Activated effector memory CD4-positive, alpha-beta T cell treated with anti-CD3 and anti-CD28 coated beads, Interleukin-2, amount 50 U/mL, for 16 hours (primary cell): ENCODE results near the gene MCHR1.
"Not testable (repeated sequence)": the region's sequence is repeated elsewhere in the genome, so short reads cannot be mapped to it uniquely, and the experiment has no call there.

Experiments
- DNase-seq: peaks from one replicate; pipeline ENCODE4 v3.0.0-alpha.2; 2020

Gene MCHR1

GRCh38 chr22:40679249-40679963, at the start of gene MCHR1:
Gene MCHR1 (plus strand): TSS chr22:40679484. CDS start chr22:40679653, 169 bp downstream.
- no peak for DNase-seq

DNA sequence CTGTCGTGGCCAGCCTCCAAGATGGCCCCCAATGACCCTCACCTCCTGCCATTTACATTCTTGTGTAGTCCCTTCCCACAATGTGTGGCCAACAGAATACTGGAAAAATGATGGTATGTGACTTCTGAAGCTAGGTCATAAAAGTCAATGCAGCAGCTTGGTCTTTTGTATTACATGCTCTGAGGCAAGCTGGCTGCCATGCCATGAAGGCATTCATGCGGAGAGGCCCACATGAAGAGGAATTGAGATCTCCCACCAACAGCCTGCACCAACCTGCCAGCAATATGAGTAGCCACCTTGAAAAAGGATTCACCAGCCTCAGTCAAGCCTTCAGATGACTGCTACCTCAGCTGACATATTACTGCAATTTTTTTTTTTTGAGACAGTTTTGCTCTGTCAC, 47.4 kb upstream of the MCHR1 start:
- no peak for DNase-seq

- no peak for DNase-seq
Observed at GRCh38 chr22:40633036-40633435, 46.2 kb upstream of the MCHR1 start.

DNA sequence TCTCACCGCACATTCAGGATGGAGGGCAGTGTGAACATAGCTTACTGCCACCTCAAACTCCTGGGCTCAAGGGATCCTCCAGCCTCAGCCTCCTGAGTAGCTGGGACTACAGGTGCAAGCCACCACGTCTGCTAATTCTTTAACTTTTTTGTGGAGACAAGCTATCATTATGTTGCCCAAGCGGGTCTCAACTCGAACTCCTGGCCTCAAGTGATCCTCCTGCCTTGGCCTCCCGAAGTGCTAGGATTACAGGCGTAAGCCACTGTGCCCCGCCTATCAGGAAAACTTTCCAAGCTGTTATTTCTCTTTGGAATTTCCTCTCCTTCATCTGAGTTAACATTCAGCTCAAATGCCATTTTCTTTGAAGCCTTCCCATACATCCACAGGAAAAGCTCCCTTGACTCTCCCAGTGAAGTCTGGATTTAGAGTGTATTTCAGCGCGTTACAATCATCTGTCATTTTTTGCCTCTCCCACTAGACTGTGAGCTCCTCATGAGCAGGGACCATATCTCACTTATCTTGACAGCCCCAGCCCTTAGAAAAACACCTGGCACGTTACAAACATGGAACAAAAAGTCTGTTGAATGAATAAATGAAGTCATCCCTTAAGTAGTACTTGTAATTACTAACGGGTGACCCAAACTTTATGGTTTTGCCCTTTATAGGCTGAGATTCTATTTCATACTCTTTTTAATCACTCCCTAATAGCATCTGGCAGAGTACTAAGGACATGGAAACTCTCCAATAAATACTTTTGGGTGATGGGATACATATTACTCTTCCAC, 45.0 kb upstream of the MCHR1 start:
- no peak for DNase-seq

- DNase-seq = no peak
Observed at GRCh38 chr22:40635043-40635939, 44.0 kb upstream of the MCHR1 start.

DNA sequence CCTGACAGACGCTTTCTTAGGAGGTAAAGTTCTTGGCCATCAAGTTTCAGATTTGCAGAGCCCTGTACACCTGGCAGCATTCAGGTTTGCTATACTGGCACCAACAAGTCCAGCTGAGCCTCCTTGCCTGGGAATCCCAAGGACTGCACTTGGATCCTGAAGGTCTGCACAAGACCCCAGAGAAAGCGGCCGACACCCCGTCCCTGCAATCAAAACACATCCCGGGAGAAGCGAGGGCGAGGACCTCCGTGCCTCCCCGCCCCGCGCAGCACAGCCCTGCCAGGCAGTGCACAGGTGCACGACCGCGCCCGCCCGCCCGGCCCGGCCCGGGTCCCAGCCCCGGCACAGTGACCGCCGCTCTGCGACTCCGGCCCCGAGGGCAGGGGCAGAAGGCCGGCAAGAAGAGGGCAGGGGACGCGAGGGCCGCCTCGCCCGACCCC, 43.3 kb upstream of the MCHR1 start:
- no peak for DNase-seq

DNA sequence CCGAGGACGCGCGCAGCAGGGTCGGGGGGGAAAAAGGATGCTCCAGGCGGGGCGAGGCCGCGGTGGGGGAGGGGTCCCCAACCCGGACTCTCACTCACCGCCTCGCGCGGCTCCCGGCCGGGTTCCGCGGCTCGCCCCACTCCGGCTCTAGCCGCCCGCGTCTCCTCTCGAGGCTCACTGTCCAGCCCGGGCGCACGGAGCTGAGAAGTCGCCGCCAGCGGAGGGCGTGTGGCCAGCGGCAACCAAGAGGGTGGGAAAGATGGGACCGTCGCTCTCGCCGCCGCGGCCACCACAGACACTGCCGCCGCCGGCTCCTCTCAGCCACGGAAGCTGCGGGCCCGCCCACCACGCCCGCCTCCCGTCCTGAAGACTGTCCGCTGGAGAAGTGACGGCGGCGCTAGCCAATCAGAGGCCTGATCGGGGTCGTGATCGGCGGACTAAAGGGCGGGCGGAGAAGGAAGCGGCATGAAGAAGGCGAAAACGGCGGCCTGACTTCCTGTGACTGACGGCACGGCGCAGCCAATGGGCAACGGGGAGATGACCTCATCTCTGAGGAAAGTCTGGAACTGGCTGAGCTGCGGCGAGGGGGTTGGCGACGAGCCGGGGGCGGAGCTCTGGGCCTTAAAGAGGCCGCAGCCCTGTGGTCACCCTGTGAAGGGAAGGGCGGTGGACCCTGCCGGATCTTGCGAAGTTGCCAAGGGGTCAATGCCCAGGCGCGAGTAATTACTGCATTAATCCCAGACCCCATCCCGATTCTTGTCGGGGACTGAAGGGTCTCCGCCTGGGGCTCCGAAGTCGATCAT, 42.7 kb upstream of the MCHR1 start, which contains the start of gene MRTFA:
Gene MRTFA, minus strand, starts transcription at position 340 of the 803 bp plus-strand sequence.
- DNase-seq = peak; percentile 100

DNA sequence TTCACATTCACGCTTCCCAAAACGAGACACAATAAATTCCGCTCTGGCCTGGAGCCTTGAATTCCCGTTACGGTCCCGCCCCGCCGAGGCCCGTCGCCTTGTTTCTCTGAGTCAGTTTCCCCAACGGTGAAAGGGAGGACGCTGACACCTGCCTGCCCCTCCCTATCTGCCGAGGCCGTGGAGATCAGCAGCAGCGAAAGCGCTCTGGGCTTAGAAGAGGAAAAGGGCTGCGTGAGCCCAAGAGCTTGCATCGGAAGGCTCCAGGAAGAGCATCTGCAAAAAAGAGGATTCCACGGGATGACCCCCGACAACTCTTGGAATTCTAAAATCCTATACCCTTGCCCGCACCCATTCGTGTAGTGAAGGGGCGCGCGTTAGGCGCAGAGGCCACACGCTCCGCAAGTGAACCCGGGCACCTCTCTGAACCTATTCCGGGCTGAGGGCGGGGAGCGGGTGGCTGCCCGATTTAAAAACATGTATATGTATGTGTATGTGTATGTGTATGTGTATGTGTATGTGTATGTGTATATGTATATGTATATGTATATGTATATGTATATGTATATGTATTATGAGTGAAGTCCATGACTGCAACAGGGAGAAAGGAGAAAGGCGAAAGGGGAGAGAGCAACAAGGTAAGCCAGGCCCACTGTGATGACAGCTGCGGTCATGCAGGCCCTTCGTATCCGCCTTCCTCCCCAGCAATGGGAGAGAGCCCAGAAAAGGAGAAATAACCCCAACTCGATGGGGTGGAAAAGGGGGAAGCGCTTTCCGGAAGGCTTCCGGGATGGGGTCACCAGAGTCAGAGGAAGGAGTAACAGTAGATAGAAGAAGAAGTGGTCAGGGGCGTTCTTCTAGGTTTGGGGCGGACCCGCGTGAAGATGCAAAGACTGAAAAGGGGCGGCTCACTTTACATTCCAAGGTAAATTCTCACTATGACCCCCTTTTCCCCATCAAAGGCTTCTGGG, 41.8 kb upstream of the MCHR1 start:
- peak; percentile 88 for DNase-seq

- peak; percentile 58 for DNase-seq
Observed at GRCh38 chr22:40638261-40638660, 41.0 kb upstream of the MCHR1 start.

- no peak for DNase-seq
Observed at GRCh38 chr22:40641269-40641668, 38.0 kb upstream of the MCHR1 start.

DNA sequence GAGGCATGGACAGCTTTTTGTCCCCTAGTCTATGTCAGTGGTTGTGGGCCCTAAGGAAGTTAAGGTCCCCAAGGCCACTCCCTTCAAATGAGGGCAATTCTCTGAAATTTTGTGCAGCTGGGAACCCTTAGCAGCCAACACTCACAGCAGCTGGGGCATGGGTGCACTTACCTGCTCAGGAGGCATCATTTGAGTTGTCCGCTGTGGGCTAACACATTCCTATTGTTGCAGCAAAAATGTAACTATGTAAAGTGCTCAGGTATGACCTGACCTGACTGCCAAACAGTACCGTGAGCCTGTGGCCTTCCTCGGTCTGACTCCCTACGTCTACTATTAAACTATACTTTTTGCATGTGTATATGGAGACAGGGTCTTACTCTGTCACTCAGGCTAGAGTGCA, 37.0 kb upstream of the MCHR1 start:
- DNase-seq = peak; percentile 30

- no peak for DNase-seq
Observed at GRCh38 chr22:40645579-40646197, 33.6 kb upstream of the MCHR1 start.

DNA sequence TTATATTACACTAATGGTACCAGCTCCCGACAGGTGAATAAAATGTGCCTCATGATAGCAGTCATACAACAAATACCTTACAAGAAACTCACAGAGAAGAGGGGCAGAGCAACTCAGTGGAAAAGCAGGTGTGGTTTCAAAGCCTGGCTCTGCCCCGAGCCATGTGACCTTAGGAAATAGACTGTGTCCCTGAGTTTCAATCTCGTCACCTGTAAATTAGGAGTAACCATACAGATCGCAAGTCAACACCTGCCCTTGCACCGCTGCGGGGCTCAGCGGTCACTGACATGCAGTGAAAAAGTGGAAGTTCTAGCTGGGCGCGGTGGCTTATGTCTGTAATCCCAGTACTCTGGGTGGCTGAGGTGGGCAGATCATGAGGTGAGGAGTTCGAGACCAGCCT, 30.9 kb upstream of the MCHR1 start:
- DNase-seq = no peak

DNA sequence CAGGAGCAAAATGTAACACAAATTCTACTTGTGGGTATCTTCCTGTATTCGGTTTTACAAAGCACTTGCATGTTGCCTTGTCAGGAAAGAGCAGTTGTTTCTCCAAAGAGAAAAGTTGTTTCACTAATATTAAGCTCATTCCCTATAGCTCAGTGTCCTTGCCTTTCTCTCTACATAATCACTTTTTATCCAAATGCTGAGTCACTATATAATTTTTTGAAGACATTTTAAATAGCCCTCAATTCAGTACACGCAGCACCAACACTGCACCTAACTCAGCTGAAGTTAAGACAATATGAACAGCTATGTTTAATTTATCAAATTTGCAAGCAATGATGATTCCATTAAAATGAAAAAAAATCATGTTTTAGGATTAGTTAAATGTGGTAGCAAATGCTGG, 28.2 kb upstream of the MCHR1 start:
- no peak for DNase-seq

DNA sequence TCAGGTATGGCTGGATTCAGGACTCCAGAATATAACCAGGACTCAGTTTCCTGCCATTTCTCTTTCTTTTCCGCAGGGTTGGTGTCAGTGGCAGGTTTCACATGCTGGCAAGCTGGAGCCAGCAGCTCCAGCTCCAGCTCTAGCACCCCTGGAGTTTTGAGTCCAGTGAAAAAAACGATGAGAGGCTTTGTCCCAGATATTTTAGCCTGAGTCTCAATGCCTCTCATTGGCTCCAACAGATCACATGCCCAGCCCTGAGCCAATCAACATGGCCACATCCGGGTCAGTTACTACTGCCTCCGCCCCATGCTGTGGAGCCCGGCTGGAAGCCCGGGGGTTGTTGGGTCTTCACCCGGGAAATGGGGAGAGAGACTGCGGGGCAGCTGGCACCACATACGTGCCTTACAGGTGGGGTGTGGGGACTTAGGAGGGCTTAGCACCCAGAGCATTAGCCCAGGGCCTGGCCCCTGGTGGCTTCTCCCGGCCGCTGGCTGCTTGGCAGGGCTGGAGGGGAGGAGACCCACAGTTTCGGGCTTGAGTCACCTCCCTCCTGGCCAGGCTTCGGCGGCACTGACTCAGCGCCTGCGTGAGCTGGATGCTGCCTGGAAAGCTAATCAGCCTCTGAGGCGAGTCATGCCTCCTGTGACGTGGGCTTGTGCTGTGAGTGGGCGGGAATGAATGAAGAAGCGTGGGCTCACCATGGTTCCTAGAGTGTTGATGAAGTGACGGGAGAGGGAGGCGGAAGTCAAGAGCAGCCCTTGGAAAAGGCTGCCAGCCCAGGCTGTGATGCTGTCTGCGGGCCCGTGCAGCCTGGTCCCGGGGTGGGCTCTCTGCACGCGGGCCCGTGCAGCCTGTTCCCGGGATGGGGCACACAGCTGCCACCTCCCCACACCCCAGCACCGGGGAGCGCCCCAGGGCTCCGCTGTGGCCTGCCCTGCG, 27.5 kb upstream of the MCHR1 start:
- DNase-seq = peak; percentile 94

GRCh38 chr22:40653361-40653760, 25.9 kb upstream of the MCHR1 start:
- no peak for DNase-seq

DNA sequence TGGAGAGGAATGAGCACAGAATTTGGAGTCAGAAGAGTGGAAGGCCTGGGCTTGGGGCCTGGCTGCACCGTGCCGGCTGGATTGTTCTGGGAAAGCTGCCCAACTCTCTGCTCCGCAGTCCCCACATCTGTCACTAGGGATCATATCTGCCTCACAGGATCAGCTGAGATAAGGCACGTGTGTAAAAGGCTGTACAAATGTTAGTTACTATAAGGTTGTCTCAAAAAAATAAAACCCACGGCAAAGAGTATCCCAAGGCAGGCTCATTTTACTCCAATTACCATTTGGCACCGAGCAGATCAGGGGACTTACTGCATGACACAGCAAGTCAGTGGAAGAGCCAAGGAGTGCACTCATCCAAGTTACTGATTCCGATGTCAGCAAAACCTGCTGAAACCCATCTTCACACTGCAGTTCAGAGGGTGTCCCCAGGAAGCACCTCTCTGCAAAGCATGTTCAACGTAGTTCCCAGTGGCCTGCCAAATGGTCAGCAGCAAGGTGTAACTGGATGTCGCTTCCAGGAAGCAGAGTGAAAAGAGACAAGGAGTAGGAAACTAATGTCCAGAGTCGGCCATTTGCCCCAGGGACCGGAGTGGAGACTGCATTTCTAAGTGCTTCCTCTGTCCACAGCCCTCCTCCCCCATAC, 24.6 kb upstream of the MCHR1 start:
- DNase-seq = no peak

GRCh38 chr22:40655941-40656340, 23.3 kb upstream of the MCHR1 start:
- DNase-seq = not testable (repeated sequence)

GRCh38 chr22:40656651-40657050, 22.6 kb upstream of the MCHR1 start:
- not testable (repeated sequence) for DNase-seq
